H9 (cell line): ENCODE results near the gene SPTSSA. TPM values are rescaled to one million over a fixed set of nuclear protein-coding genes. Genes with fewer than 3 reads are reported as not detected.

Experiments
- DNase-seq: peaks from one replicate; pipeline ENCODE4 v3.0.0-alpha.2; 2017
- H2AFZ ChIP-seq: one replicate; pipeline ENCODE4 v1.6.1; 2013; ENCODE audit warnings: mild to moderate bottlenecking, low read length, control low read depth, moderate library complexity
- H2AK5ac ChIP-seq: 2 replicates; pipeline ENCODE4 v1.6.1; 2013; ENCODE audit warnings: low read length, control low read depth, mixed read lengths; ENCODE audit not compliant: insufficient read length
- H2BK120ac ChIP-seq: one replicate; pipeline ENCODE4 v1.6.1; 2013; ENCODE audit warnings: low read depth, mild to moderate bottlenecking, low read length, control low read depth, inconsistent platforms; ENCODE audit not compliant: poor library complexity, severe bottlenecking
- H2BK12ac ChIP-seq: 2 replicates; pipeline ENCODE4 v1.6.1; 2013; ENCODE audit warnings: low read length, control low read depth, mixed read lengths, low read depth; ENCODE audit not compliant: insufficient read length
- H2BK15ac ChIP-seq: 2 replicates; pipeline ENCODE4 v1.6.1; 2013; ENCODE audit warnings: low read depth, low read length, control low read depth
- H2BK20ac ChIP-seq: one replicate; pipeline ENCODE4 v1.6.1; 2013; ENCODE audit warnings: low read depth, mild to moderate bottlenecking, low read length, control low read depth, inconsistent platforms; ENCODE audit not compliant: poor library complexity, severe bottlenecking
- H2BK5ac ChIP-seq: 2 replicates; pipeline ENCODE4 v1.6.1; 2013; ENCODE audit warnings: low read length, control low read depth, mixed read lengths; ENCODE audit not compliant: insufficient read length
- H3K14ac ChIP-seq: 2 replicates; pipeline ENCODE4 v1.6.1; 2013; ENCODE audit warnings: low read length, control low read depth; ENCODE audit not compliant: insufficient read depth
- H3K18ac ChIP-seq: 2 replicates; pipeline ENCODE4 v1.6.1; 2013; ENCODE audit warnings: low read depth, mild to moderate bottlenecking, mixed read lengths, low read length, control low read depth; ENCODE audit not compliant: insufficient read length
- H3K23ac ChIP-seq: 2 replicates; pipeline ENCODE4 v1.6.1; 2013; ENCODE audit warnings: low read length, control low read depth, mixed read lengths, low read depth; ENCODE audit not compliant: insufficient read length
- H3K23me2 ChIP-seq: 2 replicates; pipeline ENCODE4 v1.6.1; 2013; ENCODE audit warnings: low read depth, mild to moderate bottlenecking, mixed read lengths, low read length, control low read depth; ENCODE audit not compliant: insufficient read length, poor library complexity, severe bottlenecking
- H3K27ac ChIP-seq: 2 replicates; pipeline ENCODE4 v1.5.1; 2013; ENCODE audit warnings: low read length, control low read depth, mixed read lengths, low read depth; ENCODE audit not compliant: insufficient read length
- H3K27me3 ChIP-seq: 2 replicates; pipeline ENCODE4 v1.6.1; 2013; ENCODE audit warnings: low read length, control low read depth, inconsistent platforms; ENCODE audit not compliant: insufficient read depth
- H3K4ac ChIP-seq: 2 replicates; pipeline ENCODE4 v1.6.1; 2013; ENCODE audit warnings: low read depth, mild to moderate bottlenecking, control low read depth, inconsistent platforms, low read length, moderate library complexity
- H3K4me1 ChIP-seq: 2 replicates; pipeline ENCODE4 v1.6.1; 2013; ENCODE audit warnings: low read length, control low read depth, inconsistent platforms; ENCODE audit not compliant: insufficient read depth
- H3K4me2 ChIP-seq: 2 replicates; pipeline ENCODE4 v1.6.1; 2013; ENCODE audit warnings: low read length, control low read depth, mixed read lengths; ENCODE audit not compliant: insufficient read length, insufficient read depth
- H3K56ac ChIP-seq: 2 replicates; pipeline ENCODE4 v1.6.1; 2013; ENCODE audit warnings: low read depth, mild to moderate bottlenecking, mixed read lengths, low read length, control low read depth; ENCODE audit not compliant: insufficient read length
- H3K79me1 ChIP-seq: 2 replicates; pipeline ENCODE4 v1.6.1; 2013; ENCODE audit warnings: low read depth, mild to moderate bottlenecking, moderate library complexity, low read length, control low read depth, inconsistent platforms; ENCODE audit not compliant: insufficient read depth, poor library complexity, severe bottlenecking
- H3K79me2 ChIP-seq: 2 replicates; pipeline ENCODE4 v1.6.1; 2013; ENCODE audit warnings: low read length, control low read depth, inconsistent platforms; ENCODE audit not compliant: insufficient read depth
- H3K9ac ChIP-seq: 2 replicates; pipeline ENCODE4 v1.6.1; 2013; ENCODE audit warnings: low read length, control low read depth, mixed read lengths; ENCODE audit not compliant: insufficient read length; ENCODE audit errors: extremely low read depth
- H3K9me3 ChIP-seq: one replicate; pipeline ENCODE4 v1.6.1; 2013; ENCODE audit warnings: low read depth, low read length, inconsistent platforms; ENCODE audit not compliant: control insufficient read depth
- H3T11ph ChIP-seq: one replicate; pipeline ENCODE4 v1.6.1; 2013; ENCODE audit warnings: mild to moderate bottlenecking, low read length, control low read depth, inconsistent platforms
- H4K20me1 ChIP-seq: one replicate; pipeline ENCODE4 v1.6.1; 2013; ENCODE audit not compliant: control insufficient read depth, insufficient read length, insufficient read depth
- H4K5ac ChIP-seq: 2 replicates; pipeline ENCODE4 v1.6.1; 2013; ENCODE audit warnings: low read depth, mild to moderate bottlenecking, mixed read lengths, low read length, control low read depth; ENCODE audit not compliant: insufficient read length
- H4K8ac ChIP-seq: replicated peaks from 2 replicates; pipeline ENCODE4 v1.6.1; 2013; ENCODE audit warnings: low read length, control low read depth, mixed read lengths, low read depth; ENCODE audit not compliant: insufficient read length
- H4K91ac ChIP-seq: 2 replicates; pipeline ENCODE4 v1.6.1; 2013; ENCODE audit warnings: low read depth, mild to moderate bottlenecking, moderate library complexity, mixed read lengths, low read length, control low read depth; ENCODE audit not compliant: insufficient read length
- H3K27ac Mint-ChIP-seq, 3 experiments: 2 replicates in 2 of 3; 3 replicates in 1 of 3; pipeline ENCODE4 v1.8.0; 2020 to 2021; ENCODE audit warnings: mixed read lengths in 3 of 3, mild to moderate bottlenecking in 1 of 3, moderate library complexity in 1 of 3
- H3K27me3 Mint-ChIP-seq: 2 replicates; pipeline ENCODE4 v1.8.0; 2021; ENCODE audit warnings: low read depth, mild to moderate bottlenecking, moderate library complexity, mixed read lengths
- H3K36me3 Mint-ChIP-seq, 3 experiments: 2 replicates in 2 of 3; 3 replicates in 1 of 3; pipeline ENCODE4 v1.8.0; 2020 to 2021; ENCODE audit warnings: low read depth in 3 of 3, mixed read lengths in 3 of 3; ENCODE audit not compliant: insufficient read depth in 1 of 3
- H3K4me1 Mint-ChIP-seq, 2 experiments: 2 replicates each; pipeline ENCODE4 v1.8.0; 2020; ENCODE audit warnings: mixed read lengths in 2 of 2
- H3K4me3 Mint-ChIP-seq, 2 experiments: 2 replicates in 1 of 2; 3 replicates in 1 of 2; pipeline ENCODE4 v1.8.0; 2020 to 2021; ENCODE audit warnings: mild to moderate bottlenecking in 2 of 2, mixed read lengths in 2 of 2, moderate library complexity in 1 of 2
- H3K9me3 Mint-ChIP-seq, 2 experiments: 2 replicates in 1 of 2; 3 replicates in 1 of 2; pipeline ENCODE4 v1.8.0; 2020; ENCODE audit warnings: mild to moderate bottlenecking in 2 of 2, mixed read lengths in 2 of 2, moderate library complexity in 1 of 2
- total RNA-seq: library from RNA; stranded (reverse); gene quantifications from 2 replicates; pipeline ENCODE4 v1.2.1, GENCODE V29; 2021
- TF ChIP-seq, protein P1 (sequence below): fragments of 200-600 bp; sonication (generic); conservative IDR thresholded peaks from 3 replicates; pipeline ENCODE4 v1.8.0; 2021; ENCODE audit warnings: antibody characterized with exemption, mild to moderate bottlenecking

The SPTSSA gene
- total RNA-seq, 1 experiment from 2014 or later = 23.3 TPM

GRCh38 chr14:34470319-34470718 lies 8.3 kb upstream of the SPTSSA start:
- H2BK120ac ChIP-seq = no peak overlapping the region
- H3T11ph ChIP-seq = no peak overlapping the region
- H4K20me1 ChIP-seq = no peaks in the 10 kb centered on the region
- peaks cover 5% of the 10 kb centered on the region; the same call in 1 of the 2 replicates for H3K4me1 ChIP-seq
- Mint-ChIP-seq H3K9me3 (no peaks in the 10 kb centered on the region; a peak in 1 of 5 replicates), H3K27ac (peak overlapping the region in 1 of 3 experiments; percentile 35; a peak in 1 of 7 replicates), H3K4me1 (peaks cover 18 to 20% of the 10 kb centered on the region in 2 experiments), H3K4me3 (no peak overlapping the region), H3K27me3 (peaks cover under 1% of the 10 kb centered on the region; the same call in 1 of the 2 replicates), H3K36me3 (no peaks in the 10 kb centered on the region)
- no peak overlapping the region for H3K18ac ChIP-seq
- H2BK5ac ChIP-seq = no peak overlapping the region
- no peaks in the 10 kb centered on the region for H3K27me3 ChIP-seq
- H3K79me1 ChIP-seq = no peaks in the 10 kb centered on the region
- no peak overlapping the region for H3K56ac ChIP-seq
- no peaks in the 10 kb centered on the region for H3K9me3 ChIP-seq
- no peak overlapping the region for H4K5ac ChIP-seq
- no peak for DNase-seq
- H4K8ac ChIP-seq = no peak overlapping the region
- no peak overlapping the region for H2BK15ac ChIP-seq
- H4K91ac ChIP-seq = no peak overlapping the region
- TF ChIP-seq, protein P1, sequence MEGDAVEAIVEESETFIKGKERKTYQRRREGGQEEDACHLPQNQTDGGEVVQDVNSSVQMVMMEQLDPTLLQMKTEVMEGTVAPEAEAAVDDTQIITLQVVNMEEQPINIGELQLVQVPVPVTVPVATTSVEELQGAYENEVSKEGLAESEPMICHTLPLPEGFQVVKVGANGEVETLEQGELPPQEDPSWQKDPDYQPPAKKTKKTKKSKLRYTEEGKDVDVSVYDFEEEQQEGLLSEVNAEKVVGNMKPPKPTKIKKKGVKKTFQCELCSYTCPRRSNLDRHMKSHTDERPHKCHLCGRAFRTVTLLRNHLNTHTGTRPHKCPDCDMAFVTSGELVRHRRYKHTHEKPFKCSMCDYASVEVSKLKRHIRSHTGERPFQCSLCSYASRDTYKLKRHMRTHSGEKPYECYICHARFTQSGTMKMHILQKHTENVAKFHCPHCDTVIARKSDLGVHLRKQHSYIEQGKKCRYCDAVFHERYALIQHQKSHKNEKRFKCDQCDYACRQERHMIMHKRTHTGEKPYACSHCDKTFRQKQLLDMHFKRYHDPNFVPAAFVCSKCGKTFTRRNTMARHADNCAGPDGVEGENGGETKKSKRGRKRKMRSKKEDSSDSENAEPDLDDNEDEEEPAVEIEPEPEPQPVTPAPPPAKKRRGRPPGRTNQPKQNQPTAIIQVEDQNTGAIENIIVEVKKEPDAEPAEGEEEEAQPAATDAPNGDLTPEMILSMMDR = no peak
- no peak overlapping the region for H3K27ac ChIP-seq
- H3K14ac ChIP-seq = no peak overlapping the region
- no peak overlapping the region for H2AFZ ChIP-seq
- H3K4ac ChIP-seq = no peak overlapping the region
- H3K4me2 ChIP-seq = no peak overlapping the region
- H2BK20ac ChIP-seq = no peak overlapping the region
- no peak overlapping the region for H2AK5ac ChIP-seq
- H3K9ac ChIP-seq = no peak overlapping the region
- H3K23ac ChIP-seq = no peak overlapping the region
- H3K79me2 ChIP-seq = no peaks in the 10 kb centered on the region
- no peak overlapping the region for H2BK12ac ChIP-seq
- H3K23me2 ChIP-seq = no peaks in the 10 kb centered on the region
